ENCODE data around the gene INVS. TPM values are rescaled to one million over a fixed set of nuclear protein-coding genes. Genes with fewer than 3 reads are reported as not detected.

Gene INVS
- total RNA-seq, 1 donor from 2014 or later = 25.6 TPM

- H3K36me3 Mint-ChIP-seq (ENCODE audit: low read depth) = peaks cover 50% of the 10 kb centered on the region
Observed at GRCh38 chr9:100292414-100292813, 193.4 kb downstream of the INVS start.

DNA sequence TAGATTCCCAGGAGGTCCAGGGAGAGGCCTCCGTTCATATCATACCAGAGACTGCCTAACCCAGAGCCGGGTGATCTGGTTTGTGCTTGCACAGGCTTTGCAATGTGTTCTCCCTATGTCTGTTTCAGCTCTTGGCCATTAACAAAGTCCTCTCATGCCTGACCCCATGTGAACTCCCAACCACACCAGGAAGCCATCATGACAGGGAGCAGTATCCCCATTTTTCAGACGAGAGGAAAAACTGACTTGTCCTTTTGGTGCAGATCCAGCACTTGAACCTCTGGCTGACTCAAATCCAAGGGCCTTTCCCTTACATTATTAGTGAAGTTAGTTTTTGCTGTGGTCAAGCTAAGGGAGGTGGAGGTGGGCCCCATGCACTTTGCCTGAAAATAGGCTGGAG is 195.3 kb downstream of the INVS start:
- H3K36me3 Mint-ChIP-seq (ENCODE audit: low read depth) = peaks cover 34% of the 10 kb centered on the region

More at GRCh38 chr9:100292414-100292813, 193.4 kb downstream of the INVS start:
- no peak for DNase-seq (ENCODE audit: low read depth, low spot score)
- Mint-ChIP-seq H3K27me3 (ENCODE audit: low read depth) (no peaks in the 10 kb centered on the region), H3K9me3 (peaks cover 10% of the 10 kb centered on the region), H3K27ac (ENCODE audit: unreplicated experiment) (no peak overlapping the region), H3K4me1 (no peaks in the 10 kb centered on the region), H3K4me3 (no peak overlapping the region)
- TF ChIP-seq, protein P1, sequence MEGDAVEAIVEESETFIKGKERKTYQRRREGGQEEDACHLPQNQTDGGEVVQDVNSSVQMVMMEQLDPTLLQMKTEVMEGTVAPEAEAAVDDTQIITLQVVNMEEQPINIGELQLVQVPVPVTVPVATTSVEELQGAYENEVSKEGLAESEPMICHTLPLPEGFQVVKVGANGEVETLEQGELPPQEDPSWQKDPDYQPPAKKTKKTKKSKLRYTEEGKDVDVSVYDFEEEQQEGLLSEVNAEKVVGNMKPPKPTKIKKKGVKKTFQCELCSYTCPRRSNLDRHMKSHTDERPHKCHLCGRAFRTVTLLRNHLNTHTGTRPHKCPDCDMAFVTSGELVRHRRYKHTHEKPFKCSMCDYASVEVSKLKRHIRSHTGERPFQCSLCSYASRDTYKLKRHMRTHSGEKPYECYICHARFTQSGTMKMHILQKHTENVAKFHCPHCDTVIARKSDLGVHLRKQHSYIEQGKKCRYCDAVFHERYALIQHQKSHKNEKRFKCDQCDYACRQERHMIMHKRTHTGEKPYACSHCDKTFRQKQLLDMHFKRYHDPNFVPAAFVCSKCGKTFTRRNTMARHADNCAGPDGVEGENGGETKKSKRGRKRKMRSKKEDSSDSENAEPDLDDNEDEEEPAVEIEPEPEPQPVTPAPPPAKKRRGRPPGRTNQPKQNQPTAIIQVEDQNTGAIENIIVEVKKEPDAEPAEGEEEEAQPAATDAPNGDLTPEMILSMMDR (conservative IDR thresholded peaks at IDR 0.05) = no peak

GRCh38 chr9:100294806-100295205 is 195.8 kb downstream of the INVS start:
- H3K27me3 Mint-ChIP-seq (ENCODE audit: low read depth) = no peaks in the 10 kb centered on the region
- H3K27ac Mint-ChIP-seq (ENCODE audit: unreplicated experiment) = no peak overlapping the region
- H3K4me1 Mint-ChIP-seq = peaks cover 9% of the 10 kb centered on the region
- peaks cover 29% of the 10 kb centered on the region for H3K36me3 Mint-ChIP-seq (ENCODE audit: low read depth)
- TF ChIP-seq, protein P1 (conservative IDR thresholded peaks at IDR 0.05) = no peak
- H3K9me3 Mint-ChIP-seq = peaks cover 2% of the 10 kb centered on the region
- no peak for DNase-seq (ENCODE audit: low read depth, low spot score)
- H3K4me3 Mint-ChIP-seq = no peak overlapping the region

More for the DNA sequence above, 195.3 kb downstream of the INVS start:
- Mint-ChIP-seq H3K4me1 (peaks cover 6% of the 10 kb centered on the region), H3K27ac (ENCODE audit: unreplicated experiment) (no peak overlapping the region), H3K27me3 (ENCODE audit: low read depth) (no peaks in the 10 kb centered on the region), H3K9me3 (peaks cover 2% of the 10 kb centered on the region), H3K4me3 (no peak overlapping the region)
- TF ChIP-seq, protein P1 (conservative IDR thresholded peaks at IDR 0.05) = no peak
- no peak for DNase-seq (ENCODE audit: low read depth, low spot score)

- TF ChIP-seq, protein P1 (conservative IDR thresholded peaks at IDR 0.05) = no peak
- peaks cover 9% of the 10 kb centered on the region for H3K4me1 Mint-ChIP-seq
- peaks cover 25% of the 10 kb centered on the region for H3K36me3 Mint-ChIP-seq (ENCODE audit: low read depth)
- H3K9me3 Mint-ChIP-seq = peaks cover 2% of the 10 kb centered on the region
- DNase-seq (ENCODE audit: low read depth, low spot score) = no peak
- no peaks in the 10 kb centered on the region for H3K27me3 Mint-ChIP-seq (ENCODE audit: low read depth)
- H3K4me3 Mint-ChIP-seq = no peak overlapping the region
- no peak overlapping the region for H3K27ac Mint-ChIP-seq (ENCODE audit: unreplicated experiment)
Observed at GRCh38 chr9:100295240-100295639, 196.2 kb downstream of the INVS start.

DNA sequence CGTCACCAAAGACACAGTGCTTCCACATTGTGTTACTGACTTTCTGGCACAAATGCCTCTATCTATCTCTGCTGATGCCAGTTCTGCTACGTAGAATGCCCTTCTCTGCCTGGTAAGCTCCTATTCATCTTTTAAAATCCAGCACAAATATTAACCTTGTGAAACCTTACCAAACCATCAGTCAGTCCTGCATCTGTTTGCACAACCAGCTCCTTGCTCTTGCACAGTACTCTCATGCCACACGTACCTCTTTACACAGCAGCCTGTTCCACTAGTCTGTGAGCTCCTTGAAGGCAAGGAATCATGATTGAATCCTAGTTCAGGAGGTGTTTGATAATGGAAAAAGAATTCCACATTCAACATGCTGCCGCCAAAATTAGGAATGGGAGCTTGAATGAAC is 197.4 kb downstream of the INVS start:
- no peak overlapping the region for H3K27ac Mint-ChIP-seq (ENCODE audit: unreplicated experiment)
- H3K4me3 Mint-ChIP-seq = no peak overlapping the region
- H3K27me3 Mint-ChIP-seq (ENCODE audit: low read depth) = no peaks in the 10 kb centered on the region
- peaks cover 9% of the 10 kb centered on the region for H3K4me1 Mint-ChIP-seq
- DNase-seq (ENCODE audit: low read depth, low spot score) = no peak
- H3K9me3 Mint-ChIP-seq = peaks cover under 1% of the 10 kb centered on the region
- TF ChIP-seq, protein P1 (conservative IDR thresholded peaks at IDR 0.05) = no peak
- H3K36me3 Mint-ChIP-seq (ENCODE audit: low read depth) = peaks cover 22% of the 10 kb centered on the region

Data from neural crest cell (in vitro differentiated cells).